ENCODE measurements around the gene EEF1AKMT1. TPM values are rescaled to one million over a fixed set of nuclear protein-coding genes. Genes with fewer than 3 reads are reported as not detected.

EEF1AKMT1 gene
- total and polyA plus RNA-seq, 2 experiments from 2014 or later, result 13.7 to 23.1 TPM

DNA sequence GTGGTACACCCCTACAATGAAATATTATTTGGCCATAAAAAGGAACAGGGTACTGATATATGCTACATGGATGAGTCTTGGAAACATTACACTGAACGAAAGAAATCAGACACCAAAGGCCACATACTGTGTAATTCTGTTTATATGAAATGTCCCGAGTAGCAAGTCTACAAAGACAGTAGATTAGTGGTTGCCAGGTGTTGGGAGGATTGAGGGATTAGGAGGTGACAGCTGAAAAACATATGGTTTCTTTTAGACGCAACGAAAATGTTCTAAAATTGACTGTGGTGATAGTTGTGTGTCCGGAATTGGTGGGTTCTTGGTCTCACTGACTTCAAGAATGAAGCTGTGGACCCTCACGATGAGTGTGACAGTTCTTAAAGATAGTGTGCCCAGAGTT lies 35.1 kb downstream of the EEF1AKMT1 start:
- Histone ChIP-seq H3K9ac (no peak overlapping the region), H3K4me3 (no peak overlapping the region), H3F3A (ENCODE audit: insufficient read depth) (no peaks in the 10 kb centered on the region), H3K4me2 (ENCODE audit: unreplicated experiment) (no peak overlapping the region), H3K9me3 (ENCODE audit: low read depth) (no peaks in the 10 kb centered on the region), H4K20me1 (ENCODE audit: insufficient read depth) (no peaks in the 10 kb centered on the region), H3K27ac (no peak overlapping the region), H3K4me1 (ENCODE audit: insufficient read depth) (no peaks in the 10 kb centered on the region), H3K27me3 (replicated peaks; ENCODE audit: insufficient read depth) (no peaks in the 10 kb centered on the region), H3K36me3 (ENCODE audit: low read depth) (no peaks in the 10 kb centered on the region), H3K79me2 (ENCODE audit: insufficient read depth) (no peaks in the 10 kb centered on the region), H3K9me2 (ENCODE audit: insufficient read depth) (no peaks in the 10 kb centered on the region), H2AFZ (no peak overlapping the region)
- WGBS, 2 experiments (ENCODE audit: low coverage in 1 of 2, low lambda C conversion rate in 2 of 2, missing lambda C conversion rate in 2 of 2), result 79 to 80% methylated on average over 6 of the region's 6 CpGs
- DNase-seq, result no peak
- in situ Hi-C loops (cut with MboI), result no loop called here
- TF ChIP-seq EZH2 (IDR thresholded peaks at IDR 0.05; ENCODE audit: insufficient read depth, poor library complexity, severe bottlenecking) (no peak), EZH2phosphoT487 (IDR thresholded peaks at IDR 0.05; ENCODE audit: insufficient read depth, low read depth) (no peak)

GRCh38 chr13:20729633-20730585 lies 43.9 kb downstream of the EEF1AKMT1 start:
- Histone ChIP-seq H3K9me2 (ENCODE audit: insufficient read depth) (no peaks in the 10 kb centered on the region), H3F3A (ENCODE audit: insufficient read depth) (no peaks in the 10 kb centered on the region), H4K20me1 (ENCODE audit: insufficient read depth) (no peaks in the 10 kb centered on the region), H3K9me3 (ENCODE audit: low read depth) (no peaks in the 10 kb centered on the region), H3K27me3 (replicated peaks; ENCODE audit: insufficient read depth) (no peaks in the 10 kb centered on the region), H3K36me3 (ENCODE audit: low read depth) (no peaks in the 10 kb centered on the region; the same call in 1 of the 2 replicates), H3K9ac (no peak overlapping the region), H3K4me1 (ENCODE audit: insufficient read depth) (0 out of 2 replicates have a peak, but pooled peaks cover 3% of the 10 kb centered on the region), H3K4me3 (no peak overlapping the region), H3K27ac (no peak overlapping the region), H3K4me2 (ENCODE audit: unreplicated experiment) (no peak overlapping the region), H3K79me2 (ENCODE audit: insufficient read depth) (no peaks in the 10 kb centered on the region), H2AFZ (no peak overlapping the region)
- no peak for DNase-seq
- no peak for TF ChIP-seq EZH2phosphoT487 (IDR thresholded peaks at IDR 0.05; ENCODE audit: insufficient read depth, low read depth)
- TF ChIP-seq EZH2 (IDR thresholded peaks at IDR 0.05; ENCODE audit: insufficient read depth, poor library complexity, severe bottlenecking), result no peak
- in situ Hi-C loops (cut with MboI), result no loop called here
- WGBS, 2 experiments (ENCODE audit: low coverage in 1 of 2, low lambda C conversion rate in 2 of 2, missing lambda C conversion rate in 2 of 2), result 93% methylated on average over 33 of the region's 33 CpGs

DNA sequence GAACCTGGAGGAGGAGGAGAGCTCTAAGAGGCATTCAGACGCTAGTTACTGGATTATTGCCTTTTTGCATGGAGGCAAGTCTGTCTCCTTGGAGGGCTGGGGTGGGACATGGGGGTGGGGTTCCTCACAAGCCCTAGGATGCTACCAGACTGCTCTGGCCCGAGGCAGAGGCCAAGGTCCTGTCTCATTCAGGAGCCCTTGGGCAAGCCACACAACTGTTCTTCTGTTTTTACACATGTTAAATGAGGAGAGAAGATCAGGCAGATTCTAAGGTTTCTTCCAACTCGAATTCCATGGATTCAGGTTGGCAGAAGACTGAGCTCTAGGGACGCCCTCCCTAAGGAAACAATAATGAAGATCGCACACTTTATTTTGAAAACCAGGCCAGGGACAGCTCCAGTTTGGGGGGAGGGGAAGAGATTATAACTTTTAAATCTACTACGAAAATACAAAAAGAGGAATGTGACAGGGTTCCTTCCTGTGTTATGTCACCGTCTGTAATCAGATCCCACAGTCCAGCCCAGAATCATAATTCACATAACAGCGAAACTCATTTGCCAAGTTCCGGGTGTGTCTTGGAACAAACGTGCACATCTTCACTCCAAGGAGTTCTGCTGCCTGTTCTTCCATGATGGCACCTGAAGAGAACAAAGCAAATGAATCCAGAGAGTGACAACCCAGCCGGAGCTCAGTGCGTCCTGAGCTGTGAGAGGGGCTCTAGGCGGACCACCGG lies 45.0 kb downstream of the EEF1AKMT1 start:
- Histone ChIP-seq H3K4me2 (ENCODE audit: unreplicated experiment) (no peak overlapping the region), H3K27ac (no peak overlapping the region), H2AFZ (no peak overlapping the region), H3F3A (ENCODE audit: insufficient read depth) (no peaks in the 10 kb centered on the region), H3K9ac (no peak overlapping the region), H3K79me2 (ENCODE audit: insufficient read depth) (no peaks in the 10 kb centered on the region), H3K9me3 (ENCODE audit: low read depth) (no peaks in the 10 kb centered on the region), H3K36me3 (ENCODE audit: low read depth) (no peaks in the 10 kb centered on the region; the same call in 1 of the 2 replicates), H3K27me3 (replicated peaks; ENCODE audit: insufficient read depth) (no peaks in the 10 kb centered on the region), H3K4me1 (ENCODE audit: insufficient read depth) (0 out of 2 replicates have a peak, but pooled peaks cover 3% of the 10 kb centered on the region), H3K9me2 (ENCODE audit: insufficient read depth) (no peaks in the 10 kb centered on the region), H3K4me3 (no peak overlapping the region), H4K20me1 (ENCODE audit: insufficient read depth) (no peaks in the 10 kb centered on the region)
- TF ChIP-seq EZH2 (IDR thresholded peaks at IDR 0.05; ENCODE audit: insufficient read depth, poor library complexity, severe bottlenecking), result no peak
- no peak for TF ChIP-seq EZH2phosphoT487 (IDR thresholded peaks at IDR 0.05; ENCODE audit: insufficient read depth, low read depth)
- WGBS, 2 experiments (ENCODE audit: low coverage in 1 of 2, low lambda C conversion rate in 2 of 2, missing lambda C conversion rate in 2 of 2), result 39 to 41% methylated on average over 14 of the region's 14 CpGs
- in situ Hi-C loops (cut with MboI), result no loop called here
- peak; percentile 23 for DNase-seq

- Histone ChIP-seq H3K27me3 (replicated peaks; ENCODE audit: insufficient read depth) (no peaks in the 10 kb centered on the region), H3K4me2 (ENCODE audit: unreplicated experiment) (no peak overlapping the region), H3K4me1 (ENCODE audit: insufficient read depth) (0 out of 2 replicates have a peak, but pooled peaks cover 3% of the 10 kb centered on the region), H3K4me3 (no peak overlapping the region), H3K9me3 (ENCODE audit: low read depth) (no peaks in the 10 kb centered on the region), H3K9me2 (ENCODE audit: insufficient read depth) (no peaks in the 10 kb centered on the region), H3K9ac (no peak overlapping the region), H3F3A (ENCODE audit: insufficient read depth) (0 out of 2 replicates have a peak, but pooled peaks cover under 1% of the 10 kb centered on the region), H2AFZ (no peak overlapping the region), H3K36me3 (ENCODE audit: low read depth) (no peaks in the 10 kb centered on the region; the same call in 1 of the 2 replicates), H3K79me2 (ENCODE audit: insufficient read depth) (no peaks in the 10 kb centered on the region), H3K27ac (no peak overlapping the region), H4K20me1 (ENCODE audit: insufficient read depth) (no peaks in the 10 kb centered on the region)
- no peak for TF ChIP-seq EZH2 (IDR thresholded peaks at IDR 0.05; ENCODE audit: insufficient read depth, poor library complexity, severe bottlenecking)
- no peak for TF ChIP-seq EZH2phosphoT487 (IDR thresholded peaks at IDR 0.05; ENCODE audit: insufficient read depth, low read depth)
- 75 to 82% methylated on average over 6 of the region's 6 CpGs for whole genome bisulfite sequencing, 2 experiments (ENCODE audit: low coverage in 1 of 2, low lambda C conversion rate in 2 of 2, missing lambda C conversion rate in 2 of 2)
- in situ Hi-C loops (cut with MboI), result no loop called here
- no peak for DNase-seq
Measured at GRCh38 chr13:20727856-20728255, 45.9 kb downstream of the EEF1AKMT1 start.
